ENCODE results near the gene SQOR.

- no peak for TF ChIP-seq CTCF (IDR thresholded peaks at IDR 0.05)
- TF ChIP-seq POLR2A (IDR thresholded peaks at IDR 0.05), result no peak
Measured at GRCh38 chr15:45732662-45733061, 97.8 kb downstream of the SQOR start.
